Epithelial cell of proximal tubule (primary cell): ENCODE measurements around the gene METAP2. TPM values are rescaled to one million over a fixed set of nuclear protein-coding genes. Genes with fewer than 3 reads are reported as not detected.

ENCODE experiments used
- DNase-seq: peaks from one replicate; pipeline ENCODE4 v3.0.0-alpha.2; 2011; ENCODE audit warnings: low read depth
- H3K4me3 ChIP-seq: 2 replicates; pipeline ENCODE4 v1.5.1; 2011; ENCODE audit warnings: low read depth, mild to moderate bottlenecking, low read length
- CTCF ChIP-seq: conservative IDR thresholded peaks from 2 replicates; pipeline ENCODE4 v1.5.1; 2012; ENCODE audit warnings: low read depth, mild to moderate bottlenecking, low read length
- total RNA-seq: library from RNA; depleted of rRNA; stranded (reverse); fragments of >200 nt; gene quantifications from 2 replicates; pipeline ENCODE4 v1.2.3, GENCODE V29; 2015

Gene METAP2
- total RNA-seq, 1 donor from 2014 or later: 82.2 TPM

GRCh38 chr12:95544756-95545155, 70.8 kb downstream of the METAP2 start:
- DNase-seq: no peak
- no peak overlapping the region for H3K4me3 ChIP-seq
- TF ChIP-seq CTCF: no peak

- no peak overlapping the region for H3K4me3 ChIP-seq
- TF ChIP-seq CTCF: no peak
- no peak for DNase-seq
Measured at GRCh38 chr12:95545303-95545702, 71.4 kb downstream of the METAP2 start.

- no peak for DNase-seq
Measured at GRCh38 chr12:95545731-95546490, 72.0 kb downstream of the METAP2 start.

GRCh38 chr12:95546491-95546813, 72.5 kb downstream of the METAP2 start:
- no peak for TF ChIP-seq CTCF
- no peak for DNase-seq
- H3K4me3 ChIP-seq: no peak overlapping the region

More at GRCh38 chr12:95545731-95546490, 72.0 kb downstream of the METAP2 start:
- no peak for TF ChIP-seq CTCF
- H3K4me3 ChIP-seq: no peak overlapping the region

GRCh38 chr12:95547522-95548055, 73.6 kb downstream of the METAP2 start:
- H3K4me3 ChIP-seq: peak overlapping the region; percentile 65
- TF ChIP-seq CTCF: no peak
- no peak for DNase-seq

GRCh38 chr12:95548056-95548538, 74.1 kb downstream of the METAP2 start:
- no peak for DNase-seq
- H3K4me3 ChIP-seq: peak overlapping the region; percentile 65
- TF ChIP-seq CTCF: no peak
